ENCODE measurements around the gene HNF1B. TPM values are rescaled to one million over a fixed set of nuclear protein-coding genes. Genes with fewer than 3 reads are reported as not detected.

HNF1B gene
- total and polyA plus RNA-seq, 2 donors (not counting 3 experiments of a cell fraction or from before 2014, with no cell fraction given): not detected

DNA sequence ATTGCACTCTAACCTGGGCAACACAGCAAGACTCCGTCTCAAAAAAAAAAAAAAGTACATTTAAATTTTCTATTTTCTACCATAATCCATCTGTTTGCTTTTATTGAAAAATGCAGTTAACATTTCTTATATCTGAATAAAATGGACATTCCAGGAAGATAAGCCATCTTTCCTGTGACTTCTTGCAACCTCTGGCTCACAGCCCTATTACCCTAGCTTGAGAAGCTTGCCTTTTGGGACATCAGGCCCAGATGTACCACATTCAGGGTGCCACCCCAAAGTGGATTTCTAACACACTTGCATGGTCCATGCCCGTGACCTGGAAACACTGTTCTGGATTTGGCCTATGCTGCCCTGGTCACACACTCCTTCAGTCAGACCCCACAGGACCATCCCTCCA lies 71.5 kb downstream of the HNF1B start:
- H4K20me1 ChIP-seq (replicated peaks; ENCODE audit: control insufficient read depth, extremely low read depth, insufficient read depth, low read length): no peaks in the 10 kb centered on the region
- no TSS peak for BruUV-seq (replicated peaks)
- intact Hi-C loops (cut with micrococcal nuclease) (no loop called here), dilution Hi-C loops (cut with MboI; ENCODE audit: extremely low pct_ligation_motif_present, low sequenced_read_pairs) (no loop called here)
- no peak overlapping the region for H3K9ac ChIP-seq (replicated peaks; ENCODE audit: extremely low read depth, insufficient read depth, low read length)
- FAIRE-seq (no peak), DNase-seq (ENCODE audit: low read depth, low spot score) (no peak)
- TF ChIP-seq FOS (IDR thresholded peaks at IDR 0.05; ENCODE audit: borderline replicate concordance, insufficient read depth, low read length) (no peak), JUN (IDR thresholded peaks at IDR 0.05; ENCODE audit: borderline replicate concordance, insufficient read depth, insufficient read length, low read depth) (no peak), POLR2A (IDR thresholded peaks at IDR 0.05; ENCODE audit: low read depth, low read length) (no peak), GATA2 (IDR thresholded peaks at IDR 0.05; ENCODE audit: insufficient read depth, insufficient read length, low read depth, low read length) (no peak), POLR2AphosphoS5 (IDR thresholded peaks at IDR 0.05; ENCODE audit: insufficient read depth, low read depth, low read length) (no peak), MYC (IDR thresholded peaks at IDR 0.05; ENCODE audit: low read depth, low read length) (no peak), EZH2 (IDR thresholded peaks at IDR 0.05; ENCODE audit: borderline replicate concordance, low read depth, low read length, severe bottlenecking) (no peak)
- TF ChIP-seq, protein P1, sequence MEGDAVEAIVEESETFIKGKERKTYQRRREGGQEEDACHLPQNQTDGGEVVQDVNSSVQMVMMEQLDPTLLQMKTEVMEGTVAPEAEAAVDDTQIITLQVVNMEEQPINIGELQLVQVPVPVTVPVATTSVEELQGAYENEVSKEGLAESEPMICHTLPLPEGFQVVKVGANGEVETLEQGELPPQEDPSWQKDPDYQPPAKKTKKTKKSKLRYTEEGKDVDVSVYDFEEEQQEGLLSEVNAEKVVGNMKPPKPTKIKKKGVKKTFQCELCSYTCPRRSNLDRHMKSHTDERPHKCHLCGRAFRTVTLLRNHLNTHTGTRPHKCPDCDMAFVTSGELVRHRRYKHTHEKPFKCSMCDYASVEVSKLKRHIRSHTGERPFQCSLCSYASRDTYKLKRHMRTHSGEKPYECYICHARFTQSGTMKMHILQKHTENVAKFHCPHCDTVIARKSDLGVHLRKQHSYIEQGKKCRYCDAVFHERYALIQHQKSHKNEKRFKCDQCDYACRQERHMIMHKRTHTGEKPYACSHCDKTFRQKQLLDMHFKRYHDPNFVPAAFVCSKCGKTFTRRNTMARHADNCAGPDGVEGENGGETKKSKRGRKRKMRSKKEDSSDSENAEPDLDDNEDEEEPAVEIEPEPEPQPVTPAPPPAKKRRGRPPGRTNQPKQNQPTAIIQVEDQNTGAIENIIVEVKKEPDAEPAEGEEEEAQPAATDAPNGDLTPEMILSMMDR (IDR thresholded peaks at IDR 0.05; ENCODE audit: extremely low read depth in 1 of 2, insufficient read depth in 1 of 2, low read depth in 1 of 2, low read length in 2 of 2): no peak
- TF ChIP-seq, protein P2, sequence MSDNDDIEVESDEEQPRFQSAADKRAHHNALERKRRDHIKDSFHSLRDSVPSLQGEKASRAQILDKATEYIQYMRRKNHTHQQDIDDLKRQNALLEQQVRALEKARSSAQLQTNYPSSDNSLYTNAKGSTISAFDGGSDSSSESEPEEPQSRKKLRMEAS (IDR thresholded peaks at IDR 0.05; ENCODE audit: insufficient read depth, insufficient read length): no peak
- H3K4me3 ChIP-seq (replicated peaks in 1 of 3; ENCODE audit: insufficient read depth in 1 of 3, low read depth in 1 of 3, low read length in 3 of 3): no peak overlapping the region
- H3K4me2 ChIP-seq (ENCODE audit: insufficient read depth, low read length): no peak overlapping the region
- H3K9me3 ChIP-seq (replicated peaks; ENCODE audit: control insufficient read depth, insufficient read depth, low read length): no peaks in the 10 kb centered on the region
- POLR2A ChIA-PET: no interaction called here
- CTCF ChIA-PET: no interaction called here
- no peaks in the 10 kb centered on the region for H3K9me1 ChIP-seq (replicated peaks; ENCODE audit: control insufficient read depth, extremely low read depth, insufficient read depth, low read length)
- H3K4me1 ChIP-seq (ENCODE audit: control insufficient read depth, extremely low read depth, insufficient read depth, low read length): no peaks in the 10 kb centered on the region
- H3K27me3 ChIP-seq (ENCODE audit: control insufficient read depth in 2 of 2, insufficient read depth in 2 of 2, low read length in 2 of 2): peaks cover 14 to 16% of the 10 kb centered on the region in 2 experiments
- H3K79me2 ChIP-seq (ENCODE audit: control insufficient read depth, insufficient read depth, low read length): no peaks in the 10 kb centered on the region
- no peaks in the 10 kb centered on the region for H3K36me3 ChIP-seq (ENCODE audit: control insufficient read depth in 2 of 2, extremely low read depth in 1 of 2, insufficient read depth in 2 of 2, low read length in 2 of 2)
- no peak overlapping the region for H2AFZ ChIP-seq (ENCODE audit: low read depth, low read length)
- H3K27ac ChIP-seq (ENCODE audit: insufficient read depth, low read depth, low read length): no peak overlapping the region

All from endothelial cell of umbilical vein (primary cell).